Mucosa of descending colon (tissue), 3 donors: ENCODE results near the gene TGFB2. TPM values are rescaled to one million over a fixed set of nuclear protein-coding genes. Genes with fewer than 3 reads are reported as not detected.

Source experiments
- ATAC-seq: fragments of 200-7000 bp; cut with Tn5 transposase; one replicate; pipeline ENCODE4 v1.9.1; 2020; ENCODE audit warnings: mild to moderate bottlenecking, moderate library complexity
- DNase-seq, 3 donors: peaks; one replicate each; pipeline ENCODE4 v3.0.0-alpha.2; 2020
- H3K36me3 ChIP-seq: fragments of 200-600 bp; one replicate; pipeline ENCODE4 v1.8.0; 2021; ENCODE audit warnings: low read depth, mild to moderate bottlenecking
- H3K4me1 ChIP-seq: fragments of 200-600 bp; one replicate; pipeline ENCODE4 v1.8.0; 2021; ENCODE audit warnings: low read depth, mild to moderate bottlenecking
- H3K4me3 ChIP-seq: fragments of 200-600 bp; one replicate; pipeline ENCODE4 v1.8.0; 2021; ENCODE audit warnings: mild to moderate bottlenecking
- H3K9me3 ChIP-seq: fragments of 200-600 bp; one replicate; pipeline ENCODE4 v1.8.0; 2021; ENCODE audit warnings: mild to moderate bottlenecking
- CTCF ChIP-seq: fragments of 200-600 bp; IDR thresholded peaks from one replicate; pipeline ENCODE4 v1.8.0; 2022; ENCODE audit warnings: antibody characterized with exemption, mild to moderate bottlenecking
- intact Hi-C, 2 donors: fragments of 100-400 bp; cut with DNase I in 1 of 2; cut with micrococcal nuclease in 1 of 2; formaldehyde crosslinking; loops; one replicate each; pipeline versions ENCODE4 v1.11.0 to v1.11.1; 2022; cut with DNase I, micrococcal nuclease
- total RNA-seq, 3 donors: library from RNA; stranded (reverse); fragmentation: NEBNext Ultra II Directional in 2 of 3; extraction: Animal tissue kit (Norgen Biotek cat#: 25700) in 2 of 3; gene quantifications; one replicate each; pipeline versions ENCODE4 v1.2.1 to v1.2.4, GENCODE V29; 2021 to 2023
- donor health status: DM: no; HTN: no; CAD: no; lungs with moderate emphysema.
- donor health status: DM: no; HTN: no; CAD: no.
- donor health status: DM: no; HTN: yes; CAD: no.

The TGFB2 gene
- total RNA-seq, 3 donors from 2014 or later, result 0.09 to 8.5 (median 0.48) TPM

GRCh38 chr1:218353656-218354055, 8.5 kb downstream of the TGFB2 start:
- Histone ChIP-seq H3K4me1 (no peaks in the 10 kb centered on the region), H3K4me3 (no peak overlapping the region), H3K36me3 (no peaks in the 10 kb centered on the region), H3K9me3 (no peaks in the 10 kb centered on the region)
- no peak for TF ChIP-seq CTCF
- ATAC-seq (no peak), DNase-seq (no peak)
- intact Hi-C loops, result no loop called here

GRCh38 chr1:218355278-218355677, 10.1 kb downstream of the TGFB2 start:
- intact Hi-C loops, result no loop called here
- H3K9me3 ChIP-seq, result no peaks in the 10 kb centered on the region
- TF ChIP-seq CTCF, result no peak
- no peak for DNase-seq
- ATAC-seq, result no peak
- H3K4me1 ChIP-seq, result no peaks in the 10 kb centered on the region
- H3K36me3 ChIP-seq, result no peaks in the 10 kb centered on the region
- no peak overlapping the region for H3K4me3 ChIP-seq

- no peak overlapping the region for H3K4me3 ChIP-seq
- intact Hi-C loops, result no loop called here
- no peaks in the 10 kb centered on the region for H3K9me3 ChIP-seq
- no peak for TF ChIP-seq CTCF
- DNase-seq (no peak), ATAC-seq (no peak)
- no peaks in the 10 kb centered on the region for H3K36me3 ChIP-seq
- no peaks in the 10 kb centered on the region for H3K4me1 ChIP-seq
Measured at GRCh38 chr1:218357211-218357892, 12.2 kb downstream of the TGFB2 start.

GRCh38 chr1:218357893-218358232, 12.7 kb downstream of the TGFB2 start:
- DNase-seq (no peak), ATAC-seq (no peak)
- Histone ChIP-seq H3K4me3 (no peak overlapping the region), H3K9me3 (no peaks in the 10 kb centered on the region), H3K4me1 (no peaks in the 10 kb centered on the region), H3K36me3 (no peaks in the 10 kb centered on the region)
- no peak for TF ChIP-seq CTCF
- intact Hi-C loops, result no loop called here

- H3K4me3 ChIP-seq, result no peak overlapping the region
- intact Hi-C loops, result no loop called here
- H3K4me1 ChIP-seq, result no peaks in the 10 kb centered on the region
- no peaks in the 10 kb centered on the region for H3K36me3 ChIP-seq
- TF ChIP-seq CTCF, result no peak
- DNase-seq (no peak), ATAC-seq (no peak)
- no peaks in the 10 kb centered on the region for H3K9me3 ChIP-seq
Measured at GRCh38 chr1:218361298-218362065, 16.3 kb downstream of the TGFB2 start.
